ENCODE data around the gene AGR2. TPM values are rescaled to one million over a fixed set of nuclear protein-coding genes. Genes with fewer than 3 reads are reported as not detected.

The AGR2 gene
- total and polyA plus RNA-seq, 2 of the 4 experiments (the other 2 are of a cell fraction) = not detected

DNA sequence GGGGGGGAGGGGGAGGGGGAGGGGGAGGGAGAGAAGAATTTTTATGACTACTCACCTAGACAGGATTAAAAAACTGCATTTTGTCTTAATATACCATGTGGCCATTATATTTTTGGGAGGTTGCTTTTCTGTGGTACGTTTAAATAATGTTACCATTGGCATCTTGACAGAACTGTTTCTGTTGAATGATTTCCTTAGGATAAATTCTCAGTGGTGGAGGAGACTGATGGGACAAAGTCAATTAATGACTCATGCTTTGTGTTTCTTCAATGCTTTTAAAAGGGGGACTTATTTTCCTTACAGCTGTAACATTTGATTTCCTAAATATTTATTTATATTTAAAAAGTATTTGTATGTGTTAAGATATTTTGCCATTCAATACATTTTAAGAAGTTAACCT, 13.7 kb downstream of the AGR2 start:
- no TSS peak for BruUV-seq (replicated peaks)
- H2AK5ac ChIP-seq (ENCODE audit: low read depth, low read length) = no peak overlapping the region
- dilution Hi-C loops (cut with HindIII; ENCODE audit: low sequenced_read_pairs, unreplicated experiment) = no loop called here
- DNase-seq (no peak), ATAC-seq (ENCODE audit: low read depth) (no peak)
- H3K27me3 ChIP-seq (ENCODE audit: control insufficient read depth, insufficient read depth, low read length) = peaks cover 9% of the 10 kb centered on the region; the same call in 1 of the 2 replicates
- no peak overlapping the region for H4K5ac ChIP-seq (ENCODE audit: low read depth, low read length)
- intact Hi-C loops (cut with micrococcal nuclease) = no loop called here
- H3K9me3 ChIP-seq (ENCODE audit: control insufficient read depth, insufficient read depth, low read length) = no peaks in the 10 kb centered on the region
- no peak overlapping the region for H3K4me2 ChIP-seq (ENCODE audit: low read depth, low read length)
- no peaks in the 10 kb centered on the region for H3K36me3 ChIP-seq (ENCODE audit: control insufficient read depth, insufficient read depth, low read length)
- WGBS, 2 experiments (ENCODE audit: extremely low coverage in 2 of 2, insufficient read length in 1 of 2) = no CpG with 5 or more reads among the region's 1 CpG
- no peak overlapping the region for H3K56ac ChIP-seq (ENCODE audit: extremely low read depth, insufficient read depth, low read length)
- no peaks in the 10 kb centered on the region for H3K9me1 ChIP-seq (ENCODE audit: insufficient read depth, low read length)
- no peak overlapping the region for H2BK20ac ChIP-seq (ENCODE audit: low read depth, low read length)
- H3K79me1 ChIP-seq (ENCODE audit: low read depth in 1 of 2, low read length in 2 of 2) = no peaks in the 10 kb centered on the region
- H3K18ac ChIP-seq (ENCODE audit: low read depth, low read length) = no peak overlapping the region
- CTCF ChIA-PET = no interaction called here
- no peak overlapping the region for H2BK15ac ChIP-seq (ENCODE audit: low read depth, low read length)
- H4K8ac ChIP-seq (ENCODE audit: low read depth in 2 of 2, low read length in 2 of 2) = no peak overlapping the region
- H3K4me1 ChIP-seq (ENCODE audit: control insufficient read depth, insufficient read depth, low read length) = no peaks in the 10 kb centered on the region
- POLR2A ChIA-PET (ENCODE audit: unreplicated experiment) = no interaction called here
- H3K27ac ChIP-seq (ENCODE audit: insufficient read depth, low read length) = no peak overlapping the region
- in situ Hi-C loops (cut with MboI; ENCODE audit: low sequenced_read_pairs) = no loop called here
- H4K91ac ChIP-seq (ENCODE audit: insufficient read depth, low read depth, low read length) = no peak overlapping the region
- no peak overlapping the region for H3K23ac ChIP-seq (ENCODE audit: low read depth, low read length)
- H4K20me1 ChIP-seq (ENCODE audit: insufficient read depth, low read length) = no peaks in the 10 kb centered on the region
- no peak overlapping the region for H3K4ac ChIP-seq (ENCODE audit: low read depth, low read length)
- H2BK5ac ChIP-seq (ENCODE audit: low read depth, low read length, poor library complexity, severe bottlenecking) = no peak overlapping the region
- H2BK120ac ChIP-seq (ENCODE audit: low read depth, low read length) = no peak overlapping the region
- H3K9ac ChIP-seq (ENCODE audit: low read depth, low read length) = no peak overlapping the region
- no peak overlapping the region for H3K4me3 ChIP-seq (ENCODE audit: insufficient read depth, low read depth, low read length)
- H2AK9ac ChIP-seq (replicated peaks; ENCODE audit: low read depth, low read length, poor library complexity) = no peak overlapping the region
- no peak overlapping the region for H2AFZ ChIP-seq (replicated peaks; ENCODE audit: low read length, poor library complexity)
- TF ChIP-seq MXI1 (IDR thresholded peaks at IDR 0.05; ENCODE audit: borderline replicate concordance, low read depth, low read length) (no peak), CEBPB (IDR thresholded peaks at IDR 0.05; ENCODE audit: low read depth, low read length) (no peak), MAZ (IDR thresholded peaks at IDR 0.05; ENCODE audit: borderline replicate concordance, low read depth, low read length) (no peak), POLR2A (IDR thresholded peaks at IDR 0.05; ENCODE audit: low read depth, low read length) (no peak), FOS (IDR thresholded peaks at IDR 0.05; ENCODE audit: low read depth, low read length) (no peak), SMC3 (IDR thresholded peaks at IDR 0.05; ENCODE audit: low read depth, low read length) (no peak), RCOR1 (IDR thresholded peaks at IDR 0.05; ENCODE audit: insufficient replicate concordance, low read length) (no peak), BHLHE40 (IDR thresholded peaks at IDR 0.05; ENCODE audit: low read depth, low read length) (no peak)
- TF ChIP-seq, protein P1, sequence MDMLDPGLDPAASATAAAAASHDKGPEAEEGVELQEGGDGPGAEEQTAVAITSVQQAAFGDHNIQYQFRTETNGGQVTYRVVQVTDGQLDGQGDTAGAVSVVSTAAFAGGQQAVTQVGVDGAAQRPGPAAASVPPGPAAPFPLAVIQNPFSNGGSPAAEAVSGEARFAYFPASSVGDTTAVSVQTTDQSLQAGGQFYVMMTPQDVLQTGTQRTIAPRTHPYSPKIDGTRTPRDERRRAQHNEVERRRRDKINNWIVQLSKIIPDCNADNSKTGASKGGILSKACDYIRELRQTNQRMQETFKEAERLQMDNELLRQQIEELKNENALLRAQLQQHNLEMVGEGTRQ (IDR thresholded peaks at IDR 0.05; ENCODE audit: low read depth, low read length) = no peak
- TF ChIP-seq, protein P2, sequence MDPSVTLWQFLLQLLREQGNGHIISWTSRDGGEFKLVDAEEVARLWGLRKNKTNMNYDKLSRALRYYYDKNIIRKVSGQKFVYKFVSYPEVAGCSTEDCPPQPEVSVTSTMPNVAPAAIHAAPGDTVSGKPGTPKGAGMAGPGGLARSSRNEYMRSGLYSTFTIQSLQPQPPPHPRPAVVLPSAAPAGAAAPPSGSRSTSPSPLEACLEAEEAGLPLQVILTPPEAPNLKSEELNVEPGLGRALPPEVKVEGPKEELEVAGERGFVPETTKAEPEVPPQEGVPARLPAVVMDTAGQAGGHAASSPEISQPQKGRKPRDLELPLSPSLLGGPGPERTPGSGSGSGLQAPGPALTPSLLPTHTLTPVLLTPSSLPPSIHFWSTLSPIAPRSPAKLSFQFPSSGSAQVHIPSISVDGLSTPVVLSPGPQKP (IDR thresholded peaks at IDR 0.05; ENCODE audit: borderline replicate concordance, low read depth, low read length) = no peak
- no peak overlapping the region for H3K14ac ChIP-seq (replicated peaks; ENCODE audit: low read depth, low read length)
